HG03025 (cell line): ENCODE results near the gene HECA.
"Not testable (repeated sequence)": the region's sequence is repeated elsewhere in the genome, so short reads cannot be mapped to it uniquely, and the experiment has no call there.

Experiments
- ATAC-seq: cut with Tn5 transposase; IDR thresholded peaks from one replicate; pipeline ENCODE4 v1.9.1; 2021; ENCODE audit warnings: mild to moderate bottlenecking, moderate library complexity; ENCODE audit not compliant: unreplicated experiment, low FRiP score

Gene HECA

DNA sequence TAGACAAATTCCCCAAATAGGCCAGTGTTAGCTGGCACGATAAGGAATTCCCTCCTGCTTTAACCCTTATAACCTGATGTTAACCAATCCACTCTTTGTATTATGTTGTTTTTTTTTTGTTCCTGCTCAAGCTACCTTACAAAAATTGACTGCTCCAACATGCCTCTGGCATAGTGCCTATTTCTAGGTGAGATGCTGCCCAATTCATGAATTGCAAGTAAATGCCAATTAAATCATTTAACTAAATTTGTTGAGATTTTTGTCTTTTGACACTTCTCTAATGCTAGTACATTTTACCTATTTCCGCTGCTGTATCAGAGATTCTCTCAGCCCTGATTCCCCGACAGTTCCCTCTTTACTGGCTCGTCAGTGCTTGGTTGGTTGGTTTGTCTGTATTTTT, 66.5 kb downstream of the HECA start:
- ATAC-seq: no peak

DNA sequence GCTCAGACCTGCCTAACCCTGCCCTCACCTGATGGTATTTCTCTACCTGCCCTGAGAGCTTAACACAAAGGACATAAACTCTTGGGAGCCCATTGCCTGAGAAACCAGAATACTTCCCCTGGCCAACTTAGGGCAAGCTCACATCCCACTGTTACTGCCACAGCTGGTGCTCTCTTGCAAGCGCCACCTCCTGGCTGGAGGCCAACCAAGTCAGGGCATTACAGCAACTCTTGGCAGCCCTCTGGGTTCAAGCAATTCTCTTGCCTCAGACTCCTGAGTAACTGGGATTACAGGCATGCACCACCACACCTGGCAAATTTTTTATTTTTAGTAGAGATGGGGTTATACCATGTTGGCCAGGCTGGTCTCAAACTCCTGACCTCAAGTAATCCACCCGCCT, 70.1 kb downstream of the HECA start:
- ATAC-seq: no peak

DNA sequence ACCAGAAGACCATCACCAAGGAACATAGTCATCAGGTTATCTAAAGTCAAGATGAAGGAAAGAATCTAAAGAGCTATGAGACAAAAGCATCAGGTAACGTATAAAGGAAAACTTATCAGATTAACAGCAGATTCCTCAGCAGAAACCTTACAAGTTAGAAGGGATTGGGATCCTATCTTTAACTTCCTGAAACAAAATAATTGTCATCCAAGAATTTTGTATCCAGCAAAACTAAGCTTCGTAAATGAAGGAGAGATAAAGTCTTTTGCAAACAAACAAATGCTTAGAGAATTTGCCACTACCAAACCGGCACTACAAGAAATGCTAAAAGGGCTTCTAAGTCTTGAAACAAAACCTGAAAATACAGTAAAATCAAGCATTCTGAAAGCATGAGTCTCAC, 71.0 kb downstream of the HECA start:
- no peak for ATAC-seq

DNA sequence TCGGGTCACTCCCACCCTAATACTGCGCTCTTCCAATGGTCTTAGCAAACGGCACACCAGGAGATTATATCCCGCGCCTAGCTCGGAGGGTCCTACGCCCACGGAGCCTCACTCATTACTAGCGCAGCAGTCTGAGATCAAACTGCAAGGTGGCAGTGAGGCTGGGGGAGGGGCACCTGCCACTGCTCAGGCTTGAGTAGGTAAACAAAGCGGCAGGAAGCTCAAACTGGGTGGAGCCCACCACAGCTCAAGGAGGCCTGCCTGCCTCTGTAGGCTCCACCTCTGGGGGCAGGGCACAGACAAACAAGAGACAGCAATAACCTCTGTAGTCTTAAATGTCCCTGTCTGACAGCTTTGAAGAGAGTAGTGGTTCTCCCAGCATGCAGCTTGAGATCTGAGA, 75.9 kb downstream of the HECA start:
- not testable (repeated sequence) for ATAC-seq

DNA sequence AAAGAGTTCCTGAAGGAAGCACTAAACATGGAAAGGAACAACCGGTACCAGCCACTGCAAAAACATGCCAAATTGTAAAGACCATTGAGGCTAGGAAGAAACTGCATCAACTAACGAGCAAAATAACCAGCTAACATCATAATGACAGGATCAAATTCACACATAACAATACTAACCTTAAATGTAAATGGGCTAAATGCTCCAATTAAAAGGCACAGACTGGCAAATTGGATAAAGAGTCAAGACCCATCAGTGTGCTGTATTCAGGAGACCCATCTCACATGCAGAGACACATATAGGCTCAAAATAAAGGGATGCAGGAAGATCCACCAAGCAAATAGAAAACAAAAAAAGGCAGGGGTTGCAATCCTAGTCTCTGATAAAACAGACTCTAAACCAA, 77.6 kb downstream of the HECA start:
- not testable (repeated sequence) for ATAC-seq

DNA sequence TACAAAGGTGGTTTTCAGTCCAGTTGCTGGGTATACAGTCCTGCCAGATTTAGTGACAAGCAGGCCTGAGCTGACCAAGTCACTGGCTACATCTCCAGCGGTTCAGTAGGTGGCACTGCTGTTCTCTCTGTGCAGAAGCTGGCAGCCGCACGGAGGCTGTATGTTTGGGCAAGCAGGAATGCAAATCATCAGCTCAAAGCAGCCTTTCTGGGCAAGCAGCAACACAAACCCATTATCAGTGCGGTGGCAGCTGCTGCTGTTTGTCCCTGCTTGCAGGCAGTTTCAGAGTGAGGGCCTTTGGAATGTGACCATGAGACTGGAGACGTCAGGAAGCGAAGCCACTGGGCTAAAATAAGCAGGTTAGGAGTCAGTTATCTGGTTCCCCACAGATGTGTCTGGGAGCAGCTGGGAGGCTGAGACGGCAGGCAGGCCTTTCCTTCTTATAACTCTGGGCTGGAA, 84.4 kb downstream of the HECA start:
- peak; percentile 100 for ATAC-seq

DNA sequence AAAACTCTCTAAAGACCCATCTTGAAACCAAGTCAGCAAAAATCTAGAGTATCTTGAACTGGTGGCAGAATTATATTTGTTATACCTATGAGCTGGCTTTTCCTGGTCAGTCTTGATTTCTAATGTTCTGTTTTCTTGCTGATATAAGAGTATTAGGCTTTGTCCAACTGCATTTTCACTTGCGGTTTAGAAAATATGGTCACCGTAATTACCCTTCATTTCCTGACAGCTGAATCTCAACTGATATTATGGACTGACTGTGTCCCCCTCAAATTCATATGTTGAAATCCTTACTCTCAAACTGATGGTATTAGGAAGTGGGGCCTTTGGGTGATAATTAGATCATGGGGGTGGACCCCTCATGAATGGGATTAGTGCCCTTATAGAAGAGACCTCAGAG, 84.9 kb downstream of the HECA start:
- ATAC-seq: no peak

DNA sequence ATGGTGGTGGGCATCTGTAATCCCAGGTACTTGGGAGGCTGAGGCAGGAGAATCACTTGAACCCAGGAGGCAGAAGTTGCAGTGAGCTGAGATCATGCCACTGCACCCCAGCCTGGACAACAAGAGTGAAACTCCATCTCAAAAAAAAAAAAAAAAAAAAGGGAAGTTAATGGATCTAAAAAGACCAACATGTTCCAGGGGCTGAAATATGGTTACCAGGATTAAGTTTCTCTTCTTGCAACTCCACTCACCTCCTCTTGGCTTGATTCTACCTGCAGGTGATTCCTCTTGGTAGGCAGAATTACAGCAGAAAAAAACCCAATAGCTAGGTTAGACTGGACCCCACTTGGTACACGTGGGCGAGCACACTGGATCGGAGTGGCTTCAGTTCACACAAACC, 93.5 kb downstream of the HECA start:
- not testable (repeated sequence) for ATAC-seq
